K562 (cell line): Measurements from ENCODE around the gene SCN8A. TPM values are rescaled to one million over a fixed set of nuclear protein-coding genes. Genes with fewer than 3 reads are reported as not detected.

ENCODE experiments used
- BRCA1 ChIP-seq, 2 experiments: fragments of 450-650 bp in 1 of 2; sonication (generic) in 1 of 2; formaldehyde crosslinking in 1 of 2; IDR thresholded peaks; 2 replicates each; pipeline versions ENCODE4 v1.5.0 to v1.6.1; 2017 to 2020; ENCODE audit warnings: mild to moderate bottlenecking in 1 of 2, missing genetic modification reagents in 1 of 2
- BRD9 ChIP-seq: fragments of 450-650 bp; IDR thresholded peaks from 2 replicates; pipeline ENCODE4 v1.6.1; 2018; ENCODE audit warnings: low read depth; ENCODE audit not compliant: partially characterized antibody
- CUX1 ChIP-seq: fragments of 200-800 bp; sonication (Bioruptor generic); IDR thresholded peaks from 2 replicates; pipeline ENCODE4 v1.6.1; 2016; ENCODE audit warnings: missing genetic modification characterization, missing compliant biosample characterization
- DEAF1 ChIP-seq: fragments of 450-650 bp; formaldehyde crosslinking; IDR thresholded peaks from 2 replicates; pipeline ENCODE4 v1.4.0; 2020; ENCODE audit warnings: mild to moderate bottlenecking, moderate library complexity
- MTA2 ChIP-seq: fragments of 450-650 bp; IDR thresholded peaks from 2 replicates; pipeline ENCODE4 v1.6.1; 2016; ENCODE audit warnings: low read depth
- NR1H2 ChIP-seq: sonication (generic); formaldehyde crosslinking; IDR thresholded peaks from 2 replicates; pipeline ENCODE4 v1.4.0; 2020; ENCODE audit warnings: mild to moderate bottlenecking, missing genetic modification reagents
- PCBP2 ChIP-seq: fragments of 200-400 bp; formaldehyde crosslinking; IDR thresholded peaks from 2 replicates; pipeline ENCODE4 v1.6.1; 2018; ENCODE audit warnings: low read length, low read depth, mild to moderate bottlenecking, moderate library complexity; ENCODE audit not compliant: poor library complexity, severe bottlenecking
- RAD21 ChIP-seq, 2 experiments: fragments of 250-450 bp in 1 of 2; fragments of 450-650 bp in 1 of 2; sonication (Bioruptor Pico) in 1 of 2; formaldehyde crosslinking in 1 of 2; IDR thresholded peaks in 1 of 2; conservative IDR thresholded peaks in 1 of 2; 2 replicates each; pipeline versions ENCODE4 v1.4.0 to v1.8.0; 2020 to 2022; ENCODE audit warnings: mild to moderate bottlenecking in 2 of 2, moderate library complexity in 1 of 2
- ZNF232 ChIP-seq: sonication (generic); formaldehyde crosslinking; IDR thresholded peaks from 2 replicates; pipeline ENCODE4 v1.8.0; 2022; ENCODE audit warnings: mild to moderate bottlenecking, missing genetic modification reagents
- polyA plus RNA-seq, 8 experiments: library from polyadenylated mRNA; depleted of rRNA in 4 of 8; stranded (reverse) in 5 of 8; unstranded in 3 of 8; fragments of >200 nt; fragmentation: Nextera tagmentation in 2 of 8; fragmentation: Illumina TruSeq in 1 of 8; extraction: Ambion mirVana in 2 of 8; extraction: Trizol in 1 of 8; gene quantifications; 2 replicates each; pipeline versions ENCODE4 v1.2.1 to v1.2.3, GENCODE V29; 2011 to 2014; ENCODE audit warnings: inconsistent platforms in 1 of 8, missing spikeins in 1 of 8
- total RNA-seq, 7 experiments: library from RNA; depleted of rRNA in 6 of 7; stranded (reverse); fragments of >200 nt in 6 of 7; fragmentation: Illumina TruSeq in 2 of 7; extraction: Trizol in 2 of 7; gene quantifications; 2 replicates each; pipeline versions ENCODE4 v1.2.1 to v1.2.3, GENCODE V29; 2011 to 2021; ENCODE audit warnings: low replicate concordance in 1 of 7
- TF ChIP-seq, protein P1 (sequence below): fragments of 250-450 bp; sonication (Bioruptor Pico); IDR thresholded peaks from 2 replicates; pipeline ENCODE4 v1.5.0; 2021; ENCODE audit warnings: mild to moderate bottlenecking, moderate library complexity
- TF ChIP-seq, protein P2 (sequence below): IDR thresholded peaks from 2 replicates; pipeline ENCODE4 v1.6.1; 2011; ENCODE audit warnings: borderline replicate concordance, low read depth, mild to moderate bottlenecking, moderate library complexity, low read length; ENCODE audit not compliant: insufficient read depth, poor library complexity, severe bottlenecking
- TF ChIP-seq, protein P3 (sequence below): fragments of 450-650 bp; IDR thresholded peaks from 2 replicates; pipeline ENCODE4 v1.6.1; 2016

Gene SCN8A
- total and polyA plus RNA-seq, 9 of the 15 experiments (the other 6 are each of a cell fraction or from before 2014, with no cell fraction given): 0.03 to 0.29 (median 0.15) TPM; not detected in 1

DNA sequence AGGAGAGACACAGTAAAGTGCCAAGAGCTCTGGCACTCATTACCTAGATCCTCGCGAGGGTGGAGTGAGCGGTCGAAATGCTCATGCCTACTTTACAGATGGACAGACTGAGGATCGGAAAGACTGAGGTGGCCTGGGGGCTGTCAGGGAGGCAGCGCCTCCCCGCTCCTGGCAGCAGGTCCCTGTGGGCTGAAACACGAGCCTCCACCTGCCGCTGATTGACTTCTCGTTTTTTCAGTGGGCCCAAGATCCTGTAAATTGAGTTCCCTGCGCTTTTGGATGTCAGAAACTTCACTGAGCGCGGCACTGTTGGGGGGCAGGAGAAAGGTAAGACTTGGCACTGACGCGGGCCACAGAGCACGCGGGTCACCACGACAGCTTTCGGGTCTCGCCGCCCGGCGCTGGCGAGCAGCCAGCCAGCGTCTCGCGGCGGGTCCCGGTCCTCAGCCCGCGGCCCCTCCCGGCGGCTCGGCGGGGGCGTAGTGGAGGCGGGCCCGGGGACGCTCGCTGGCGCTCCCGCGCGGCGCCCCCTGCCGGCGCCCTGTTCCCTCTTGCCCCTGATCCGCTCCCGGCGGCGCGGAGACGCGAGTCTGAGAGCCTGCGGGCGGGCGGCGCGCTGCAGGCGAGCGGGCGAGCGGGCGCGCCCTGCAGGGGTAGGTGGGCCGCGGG is 552 bp upstream of the SCN8A start (continued):
- TF ChIP-seq CUX1 (CRISPR knock-in tag) (no peak), BRCA1 (IDR thresholded peaks at IDR 0.05) (no peak), BRCA1 (CRISPR knock-in tag; IDR thresholded peaks at IDR 0.05) (no peak), PCBP2 (no peak), NR1H2 (CRISPR knock-in tag) (no peak), RAD21 (CRISPR knock-in tag; conservative IDR thresholded peaks at IDR 0.05 in 1 of 2, IDR thresholded peaks at IDR 0.05 in 1 of 2) (peak in 1 of 2 experiments; percentile 36; a peak in 2 of 4 replicates), BRD9 (no peak), DEAF1 (CRISPR knock-in tag) (no peak), ZNF232 (no peak), MTA2 (no peak)
- TF ChIP-seq, protein P1, sequence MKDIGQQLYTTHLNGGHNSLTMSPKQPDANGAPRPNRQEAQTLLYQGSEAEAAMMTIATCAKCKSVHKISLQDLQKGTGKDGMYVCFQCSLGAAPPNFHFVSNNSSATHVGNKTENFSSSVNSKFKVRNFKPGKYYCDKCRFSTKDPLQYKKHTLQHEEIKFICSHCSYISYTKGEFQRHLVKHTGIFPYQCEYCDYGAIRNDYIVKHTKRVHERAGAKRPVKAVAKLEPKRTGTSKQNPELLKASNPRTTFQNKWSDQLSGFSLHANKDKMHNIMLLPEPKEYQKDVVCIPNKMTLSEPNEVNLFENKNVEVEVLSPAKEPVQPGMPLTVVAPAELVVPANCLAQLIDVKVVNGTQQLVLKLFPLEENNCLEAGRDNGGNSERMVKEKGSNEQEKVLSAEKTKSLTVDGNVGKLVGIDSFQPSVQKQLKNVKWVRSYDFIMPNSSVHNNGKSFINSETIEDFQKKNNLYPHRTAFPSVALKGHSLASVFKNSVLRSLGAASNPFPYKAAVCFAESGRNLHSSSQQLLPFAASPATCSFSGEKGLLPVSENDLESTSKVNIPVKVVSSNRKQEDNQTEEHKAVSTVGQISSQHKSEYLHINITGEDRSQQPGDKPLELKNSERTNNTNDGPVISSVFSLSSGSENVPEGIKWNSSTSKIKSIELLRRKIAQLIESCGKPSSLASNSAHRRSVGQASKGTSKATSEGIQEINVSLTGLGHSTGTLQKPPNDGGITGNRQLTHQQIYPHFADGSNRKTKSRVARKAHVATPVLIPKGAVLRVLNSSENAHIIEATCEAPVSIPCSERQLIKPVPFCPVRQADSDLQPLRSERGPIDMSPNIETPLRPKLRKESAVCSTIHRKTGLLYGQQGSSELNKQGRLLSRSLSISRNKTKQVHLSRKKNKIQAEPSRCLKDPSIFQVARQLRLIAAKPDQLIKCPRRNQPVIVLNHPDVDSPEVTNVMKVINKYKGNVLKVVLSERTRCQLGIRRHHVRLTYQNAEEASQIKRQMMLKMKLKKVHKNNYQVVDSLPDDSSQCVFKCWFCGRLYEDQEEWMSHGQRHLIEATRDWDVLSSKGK (CRISPR knock-in tag): no peak
- TF ChIP-seq, protein P2, sequence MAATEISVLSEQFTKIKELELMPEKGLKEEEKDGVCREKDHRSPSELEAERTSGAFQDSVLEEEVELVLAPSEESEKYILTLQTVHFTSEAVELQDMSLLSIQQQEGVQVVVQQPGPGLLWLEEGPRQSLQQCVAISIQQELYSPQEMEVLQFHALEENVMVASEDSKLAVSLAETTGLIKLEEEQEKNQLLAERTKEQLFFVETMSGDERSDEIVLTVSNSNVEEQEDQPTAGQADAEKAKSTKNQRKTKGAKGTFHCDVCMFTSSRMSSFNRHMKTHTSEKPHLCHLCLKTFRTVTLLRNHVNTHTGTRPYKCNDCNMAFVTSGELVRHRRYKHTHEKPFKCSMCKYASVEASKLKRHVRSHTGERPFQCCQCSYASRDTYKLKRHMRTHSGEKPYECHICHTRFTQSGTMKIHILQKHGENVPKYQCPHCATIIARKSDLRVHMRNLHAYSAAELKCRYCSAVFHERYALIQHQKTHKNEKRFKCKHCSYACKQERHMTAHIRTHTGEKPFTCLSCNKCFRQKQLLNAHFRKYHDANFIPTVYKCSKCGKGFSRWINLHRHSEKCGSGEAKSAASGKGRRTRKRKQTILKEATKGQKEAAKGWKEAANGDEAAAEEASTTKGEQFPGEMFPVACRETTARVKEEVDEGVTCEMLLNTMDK: peak; percentile 97
- TF ChIP-seq, protein P3, sequence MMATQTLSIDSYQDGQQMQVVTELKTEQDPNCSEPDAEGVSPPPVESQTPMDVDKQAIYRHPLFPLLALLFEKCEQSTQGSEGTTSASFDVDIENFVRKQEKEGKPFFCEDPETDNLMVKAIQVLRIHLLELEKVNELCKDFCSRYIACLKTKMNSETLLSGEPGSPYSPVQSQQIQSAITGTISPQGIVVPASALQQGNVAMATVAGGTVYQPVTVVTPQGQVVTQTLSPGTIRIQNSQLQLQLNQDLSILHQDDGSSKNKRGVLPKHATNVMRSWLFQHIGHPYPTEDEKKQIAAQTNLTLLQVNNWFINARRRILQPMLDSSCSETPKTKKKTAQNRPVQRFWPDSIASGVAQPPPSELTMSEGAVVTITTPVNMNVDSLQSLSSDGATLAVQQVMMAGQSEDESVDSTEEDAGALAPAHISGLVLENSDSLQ: no peak
